Ascending aorta (tissue), 2 donors: ENCODE data around the gene PRKAG1. TPM values are rescaled to one million over a fixed set of nuclear protein-coding genes. Genes with fewer than 3 reads are reported as not detected.

ENCODE experiments used
- DNase-seq, 2 donors: peaks; one replicate each; pipeline ENCODE4 v3.0.0-alpha.2; 2019; ENCODE audit warnings: low spot score in 2 of 2
- H3K27ac ChIP-seq, 2 donors: fragments of 200-600 bp; sonication (generic); one replicate each; pipeline ENCODE4 v1.5.1; 2016 to 2017; ENCODE audit warnings: mild to moderate bottlenecking in 1 of 2
- H3K27me3 ChIP-seq: fragments of 200-600 bp; sonication (generic); one replicate; pipeline ENCODE4 v1.5.1; 2017
- H3K36me3 ChIP-seq, 2 donors: fragments of 200-600 bp; sonication (generic); one replicate each; pipeline ENCODE4 v1.5.1; 2016
- H3K4me1 ChIP-seq, 2 donors: fragments of 200-600 bp; sonication (generic); one replicate each; pipeline ENCODE4 v1.5.1; 2016 to 2017; ENCODE audit warnings: mild to moderate bottlenecking in 1 of 2
- H3K4me3 ChIP-seq, 2 donors: fragments of 200-600 bp; sonication (generic); one replicate each; pipeline ENCODE4 v1.5.1; 2016 to 2017; ENCODE audit warnings: mild to moderate bottlenecking in 1 of 2
- H3K9me3 ChIP-seq, 2 donors: fragments of 200-600 bp; sonication (generic); one replicate each; pipeline ENCODE4 v1.5.1; 2016
- intact Hi-C: fragments of 100-400 bp; cut with DNase I; formaldehyde crosslinking; loops from one replicate; pipeline ENCODE4 v1.15.1; 2023
- total RNA-seq: library from RNA; depleted of rRNA; stranded (reverse); fragments of >200 nt; gene quantifications from one replicate; pipeline ENCODE4 v1.1.0, GENCODE V29; 2016
- TF ChIP-seq, protein P1 (sequence below), 3 experiments: fragments of 200-600 bp in 2 of 3; fragments of 450-650 bp in 1 of 3; sonication (generic) in 2 of 3; IDR thresholded peaks; one replicate each; pipeline ENCODE4 v1.5.1; 2016 to 2019; ENCODE audit warnings: antibody characterized with exemption in 3 of 3, mild to moderate bottlenecking in 1 of 3, moderate library complexity in 1 of 3

Gene PRKAG1
- total RNA-seq, 1 donor from 2014 or later, result 32.8 TPM

DNA sequence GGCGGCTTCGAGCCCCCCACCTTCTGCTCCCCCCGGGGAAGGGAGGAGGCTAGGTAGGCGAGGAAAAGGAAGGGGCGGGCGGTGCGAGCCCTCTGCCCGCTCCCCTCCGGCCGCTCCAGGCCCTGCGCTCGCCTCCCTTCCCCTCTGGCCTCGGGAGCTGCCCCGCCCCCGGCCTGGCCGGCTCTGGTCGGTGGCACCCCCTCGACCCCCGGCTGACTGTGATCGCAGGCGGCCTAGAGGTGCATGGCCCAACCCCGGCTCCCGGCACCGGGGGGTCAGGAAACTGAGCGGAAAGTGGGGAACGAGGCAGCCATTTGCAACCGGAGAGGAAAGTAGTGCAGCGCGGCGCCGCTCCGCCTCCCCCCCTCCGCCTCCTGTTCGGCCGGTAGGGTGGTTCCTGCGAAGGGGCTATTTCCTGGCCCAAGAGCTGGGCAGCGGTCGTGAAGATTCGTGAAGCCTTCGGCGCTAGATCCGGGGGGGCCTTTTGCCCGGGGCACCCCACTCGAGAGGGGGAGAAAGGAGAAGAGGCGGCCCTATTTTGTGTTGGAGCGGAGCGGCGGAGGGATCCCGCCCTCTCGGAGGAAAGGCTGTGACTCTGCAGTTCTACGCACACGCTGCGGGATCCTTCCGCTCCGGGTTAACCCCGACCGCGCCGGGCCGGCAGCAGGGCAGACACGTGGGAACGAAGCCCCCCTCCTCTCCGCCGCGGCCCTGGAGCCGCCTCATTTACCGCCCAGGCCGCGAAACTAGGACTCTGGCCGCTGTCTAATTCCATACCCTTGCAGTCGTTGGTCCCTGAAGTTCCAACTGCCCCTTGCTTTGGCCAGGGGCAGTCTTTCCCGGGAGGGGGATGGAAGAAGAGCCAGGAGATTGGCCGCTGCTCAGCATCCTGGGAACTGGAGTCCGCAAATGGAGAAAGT is 41.9 kb upstream of the PRKAG1 start, which contains the start of gene KMT2D:
Gene KMT2D (minus strand): TSS at position 558 of the 920 bp plus-strand sequence. CDS start 5,470 bp downstream, outside the sequence.
- H3K27me3 ChIP-seq, result no peaks in the 10 kb centered on the region
- peak; percentile 30 to 94 for DNase-seq
- peak within 1 kb of the TSS; percentile 96 to 97 for H3K4me3 ChIP-seq
- H3K36me3 ChIP-seq, result no peaks in the 10 kb centered on the region
- H3K9me3 ChIP-seq, result no peaks in the 10 kb centered on the region
- H3K4me1 ChIP-seq, result peaks cover 8 to 25% of the 10 kb centered on the region in 2 donors
- H3K27ac ChIP-seq, result peak within 1 kb of the TSS; percentile 94 to 98
- TF ChIP-seq, protein P1, sequence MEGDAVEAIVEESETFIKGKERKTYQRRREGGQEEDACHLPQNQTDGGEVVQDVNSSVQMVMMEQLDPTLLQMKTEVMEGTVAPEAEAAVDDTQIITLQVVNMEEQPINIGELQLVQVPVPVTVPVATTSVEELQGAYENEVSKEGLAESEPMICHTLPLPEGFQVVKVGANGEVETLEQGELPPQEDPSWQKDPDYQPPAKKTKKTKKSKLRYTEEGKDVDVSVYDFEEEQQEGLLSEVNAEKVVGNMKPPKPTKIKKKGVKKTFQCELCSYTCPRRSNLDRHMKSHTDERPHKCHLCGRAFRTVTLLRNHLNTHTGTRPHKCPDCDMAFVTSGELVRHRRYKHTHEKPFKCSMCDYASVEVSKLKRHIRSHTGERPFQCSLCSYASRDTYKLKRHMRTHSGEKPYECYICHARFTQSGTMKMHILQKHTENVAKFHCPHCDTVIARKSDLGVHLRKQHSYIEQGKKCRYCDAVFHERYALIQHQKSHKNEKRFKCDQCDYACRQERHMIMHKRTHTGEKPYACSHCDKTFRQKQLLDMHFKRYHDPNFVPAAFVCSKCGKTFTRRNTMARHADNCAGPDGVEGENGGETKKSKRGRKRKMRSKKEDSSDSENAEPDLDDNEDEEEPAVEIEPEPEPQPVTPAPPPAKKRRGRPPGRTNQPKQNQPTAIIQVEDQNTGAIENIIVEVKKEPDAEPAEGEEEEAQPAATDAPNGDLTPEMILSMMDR (IDR thresholded peaks at IDR 0.05), result peak; percentile 25 to 83 (median 25)
- intact Hi-C loops, result loop anchor here (1.0 to 10.0 kb wide), 2 partner anchors 10 to 284 kb away; partner anchors contain the start of gene DNAJC22

DNA sequence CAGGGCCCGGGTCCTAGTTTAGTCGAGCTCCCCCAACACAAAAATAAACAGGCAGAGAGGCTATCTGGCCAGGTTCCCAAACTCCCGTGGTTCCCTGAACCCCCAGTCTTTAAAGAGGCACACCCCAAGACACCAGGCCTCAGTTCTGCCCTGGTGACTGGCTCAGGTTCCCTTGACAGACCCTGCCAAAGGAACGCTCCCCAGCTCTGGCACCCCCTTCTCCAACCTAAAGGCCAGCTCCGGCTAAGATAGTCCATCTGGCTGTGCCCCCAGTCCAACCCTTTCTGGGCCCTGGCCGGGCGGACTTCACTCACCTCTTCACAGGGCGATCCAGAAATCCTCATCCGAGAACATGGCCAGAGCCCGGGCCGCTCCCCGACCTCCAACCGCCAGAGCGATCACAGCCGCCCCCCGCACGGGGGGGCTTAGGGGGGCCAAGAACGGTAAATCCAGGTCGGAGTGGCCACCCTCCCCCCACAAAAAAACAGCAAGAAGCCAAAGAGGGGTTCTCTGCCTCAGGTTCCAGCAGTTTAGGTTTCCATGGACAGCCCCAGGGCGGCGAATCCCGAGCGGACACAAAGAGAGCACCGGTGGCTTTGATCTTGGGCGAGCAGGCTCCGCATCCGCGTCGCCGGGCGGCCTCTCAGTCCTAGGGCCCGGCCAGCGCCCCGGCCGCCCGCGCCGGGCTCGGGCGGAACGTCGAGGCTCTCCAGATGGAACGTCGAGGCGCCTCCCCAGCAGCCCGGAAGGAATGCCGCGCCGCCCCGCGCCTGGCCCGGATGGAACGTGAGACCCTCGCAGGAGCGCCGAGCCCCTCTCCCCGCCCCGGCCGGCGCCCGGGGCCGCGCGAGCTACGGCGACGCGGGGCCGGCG is 41.0 kb upstream of the PRKAG1 start:
- Histone ChIP-seq H3K4me1 (peaks cover 8 to 31% of the 10 kb centered on the region in 2 donors), H3K36me3 (peaks cover 6% of the 10 kb centered on the region in 2 donors), H3K27me3 (no peaks in the 10 kb centered on the region), H3K27ac (peak overlapping the region; percentile 94 to 98), H3K4me3 (peak overlapping the region; percentile 96 to 97), H3K9me3 (no peaks in the 10 kb centered on the region)
- intact Hi-C loops, result loop anchor here (1.0 to 10.0 kb wide), 3 partner anchors 11 to 285 kb away; partner anchors contain the start of genes DNAJC22 and PRKAG1
- no peak for DNase-seq
- TF ChIP-seq, protein P1 (IDR thresholded peaks at IDR 0.05), result no peak

DNA sequence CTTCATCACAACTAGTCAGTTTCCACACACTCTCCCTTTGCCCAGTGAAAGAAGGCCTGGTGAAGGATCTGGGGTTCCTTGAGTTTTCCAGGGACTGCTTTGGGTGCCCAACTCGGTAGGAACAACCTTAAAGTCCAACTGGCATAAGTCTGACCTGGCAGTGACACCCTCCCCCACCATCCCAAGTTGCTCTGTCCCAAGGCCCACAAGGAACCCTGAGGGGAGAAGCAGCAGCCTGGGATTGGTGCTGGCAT is 40.4 kb upstream of the PRKAG1 start:
- no peaks in the 10 kb centered on the region for H3K27me3 ChIP-seq
- no peak for DNase-seq
- TF ChIP-seq, protein P1 (IDR thresholded peaks at IDR 0.05), result no peak
- H3K36me3 ChIP-seq, result peaks cover 11 to 12% of the 10 kb centered on the region in 2 donors
- intact Hi-C loops, result loop anchor here (5.0 kb wide), 1 partner anchor 42 kb away; the partner anchor contains the start of gene PRKAG1
- peaks cover 8 to 31% of the 10 kb centered on the region in 2 donors for H3K4me1 ChIP-seq
- no peaks in the 10 kb centered on the region for H3K9me3 ChIP-seq
- peak overlapping the region; percentile 94 to 98 for H3K27ac ChIP-seq
- H3K4me3 ChIP-seq, result peak overlapping the region; percentile 96 to 97

DNA sequence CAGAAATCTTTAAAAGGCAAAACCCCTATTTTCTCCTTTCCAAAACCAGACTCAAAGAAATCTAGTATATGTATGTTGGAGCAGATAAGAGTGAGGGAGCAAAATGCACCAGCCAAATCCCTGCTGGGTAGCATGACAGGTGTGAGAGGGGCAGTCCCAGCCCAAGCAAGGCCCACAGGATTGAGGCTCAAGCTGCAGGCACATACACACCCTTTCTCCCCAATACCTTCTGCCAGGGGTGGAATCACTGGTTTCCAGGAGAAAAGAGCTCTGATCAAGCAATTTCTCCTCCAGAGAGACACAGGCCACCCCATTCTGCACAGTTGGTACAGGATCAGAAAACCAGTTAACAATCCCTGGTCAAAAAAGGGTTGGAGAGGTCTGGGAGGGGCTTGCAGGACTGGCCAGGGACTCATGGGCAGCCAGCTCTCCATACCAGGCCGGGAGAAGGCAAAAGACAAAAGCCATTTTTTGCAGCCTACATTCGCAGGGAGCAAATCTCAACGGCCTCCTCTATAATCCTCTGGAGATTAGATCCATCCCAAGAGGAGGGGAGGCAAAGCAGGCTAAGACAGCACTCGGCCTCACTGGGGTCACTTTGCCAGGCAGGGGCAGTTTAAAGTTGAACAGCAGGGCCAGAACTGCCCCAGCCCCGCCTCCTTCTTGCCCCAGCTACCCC is 39.9 kb upstream of the PRKAG1 start:
- intact Hi-C loops, result loop anchor here (5.0 kb wide), 1 partner anchor 41 kb away; the partner anchor contains the start of gene PRKAG1
- peaks cover 8 to 31% of the 10 kb centered on the region in 2 donors for H3K4me1 ChIP-seq
- TF ChIP-seq, protein P1 (IDR thresholded peaks at IDR 0.05), result no peak

DNA sequence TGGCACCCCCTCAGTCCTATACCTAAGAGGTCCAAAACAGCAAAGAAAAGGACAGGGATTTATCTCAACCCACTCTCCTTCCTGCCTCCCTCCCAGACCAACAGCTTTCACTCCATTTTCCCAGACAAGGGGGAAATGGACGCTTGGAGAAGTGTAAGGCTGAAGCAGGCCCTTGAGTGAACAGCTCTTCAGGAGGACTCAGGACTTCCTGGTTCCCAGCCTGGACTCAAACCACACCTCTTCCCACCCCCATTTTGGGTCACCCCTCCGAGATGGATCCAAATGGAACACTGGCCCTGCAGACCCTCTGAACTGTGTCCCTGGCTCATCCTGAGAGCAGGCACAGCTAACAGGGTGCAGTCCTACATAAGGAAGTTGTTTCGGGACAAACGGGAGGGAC is 39.3 kb upstream of the PRKAG1 start:
- TF ChIP-seq, protein P1 (IDR thresholded peaks at IDR 0.05), result no peak
- Histone ChIP-seq H3K27ac (peak overlapping the region; percentile 8 to 31), H3K9me3 (no peaks in the 10 kb centered on the region), H3K36me3 (peaks cover 22 to 23% of the 10 kb centered on the region in 2 donors), H3K4me3 (peak overlapping the region; percentile 96 to 97), H3K27me3 (no peaks in the 10 kb centered on the region), H3K4me1 (peaks cover 8 to 31% of the 10 kb centered on the region in 2 donors)
- no peak for DNase-seq
- intact Hi-C loops, result loop anchor here (5.0 kb wide), 1 partner anchor 41 kb away; the partner anchor contains the start of gene PRKAG1

More for the DNA sequence above, 39.9 kb upstream of the PRKAG1 start:
- peak overlapping the region; percentile 94 to 98 for H3K27ac ChIP-seq
- peaks cover 16 to 17% of the 10 kb centered on the region in 2 donors for H3K36me3 ChIP-seq
- DNase-seq, result no peak
- no peaks in the 10 kb centered on the region for H3K9me3 ChIP-seq
- peak overlapping the region; percentile 96 to 97 for H3K4me3 ChIP-seq
- no peaks in the 10 kb centered on the region for H3K27me3 ChIP-seq
